ENCODE data around the gene HYI.
A peak's percentile ranks its signal among the peaks of the same experiment; 100 is the strongest.
"Not testable (repeated sequence)": the region's sequence is repeated elsewhere in the genome, so short reads cannot be mapped to it uniquely, and the experiment has no call there.

HYI gene

GRCh38 chr1:43464681-43465504 is 11.2 kb upstream of the HYI start:
- DNase-seq, result no peak

DNA sequence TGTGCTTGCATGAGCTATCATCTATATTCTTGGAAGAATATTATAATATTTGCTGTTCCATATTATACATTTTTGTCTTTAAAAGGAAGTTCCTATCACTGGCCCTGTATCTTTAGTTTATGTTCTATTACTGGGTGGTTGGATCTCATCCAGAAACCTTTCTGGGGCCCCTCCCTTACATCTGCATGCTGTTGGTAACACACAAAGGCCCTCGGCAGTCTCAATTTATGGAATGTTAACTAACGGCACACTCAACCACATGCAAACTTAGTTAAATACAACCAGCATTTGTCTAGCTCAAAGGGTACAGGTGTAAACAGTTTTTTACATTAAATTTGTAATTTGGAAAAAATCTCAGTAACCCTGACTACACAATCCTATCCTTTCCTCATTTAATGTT is 9.7 kb upstream of the HYI start:
- DNase-seq, result no peak

- no peak for DNase-seq
These were observed 7.4 kb upstream of the HYI start for GRCh38 chr1:43460988-43461693.

GRCh38 chr1:43458379-43458778 is 4.6 kb upstream of the HYI start:
- DNase-seq, result not testable (repeated sequence)

GRCh38 chr1:43455213-43455889 is 1.6 kb upstream of the HYI start:
- DNase-seq, result no peak

DNA sequence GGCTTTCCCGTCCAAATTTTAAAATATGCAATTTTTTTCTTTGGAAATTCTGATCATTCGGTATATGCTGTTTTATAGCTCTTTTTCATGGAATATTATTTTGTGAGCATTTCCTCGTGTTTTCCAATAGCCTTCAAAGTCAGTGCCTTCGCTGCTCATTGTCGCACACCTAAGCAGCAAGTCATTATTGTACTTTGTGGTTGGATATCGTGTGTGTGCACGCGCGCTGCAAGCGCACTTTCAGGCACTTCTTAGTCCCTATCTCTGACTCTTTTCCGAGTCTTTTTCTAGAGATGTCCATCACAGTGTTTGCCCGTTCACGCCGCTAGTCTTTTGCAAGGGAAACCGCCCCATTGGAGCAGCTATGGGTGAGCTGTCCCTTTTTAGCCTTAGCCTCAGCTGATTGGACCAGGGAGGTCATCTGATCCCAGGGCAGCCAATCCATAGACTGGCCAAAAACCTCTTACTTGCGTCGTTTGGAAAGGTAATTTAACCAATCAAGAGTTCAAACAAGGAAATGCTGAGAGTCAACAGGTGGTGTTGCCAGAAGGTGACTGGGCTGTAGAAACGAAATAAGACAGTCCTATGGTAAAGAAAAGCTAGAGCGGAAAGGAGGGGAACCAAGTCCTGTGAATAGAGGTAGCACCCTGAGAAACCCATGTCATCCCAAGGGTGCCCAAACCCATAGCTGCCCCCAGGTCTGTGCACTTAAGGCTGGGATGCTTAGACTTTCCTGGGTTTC is 710 bp upstream of the HYI start:
- peak; percentile 78 for DNase-seq

- no peak for DNase-seq
These were observed 816 bp downstream of the HYI start for GRCh38 chr1:43452789-43453441.

DNA sequence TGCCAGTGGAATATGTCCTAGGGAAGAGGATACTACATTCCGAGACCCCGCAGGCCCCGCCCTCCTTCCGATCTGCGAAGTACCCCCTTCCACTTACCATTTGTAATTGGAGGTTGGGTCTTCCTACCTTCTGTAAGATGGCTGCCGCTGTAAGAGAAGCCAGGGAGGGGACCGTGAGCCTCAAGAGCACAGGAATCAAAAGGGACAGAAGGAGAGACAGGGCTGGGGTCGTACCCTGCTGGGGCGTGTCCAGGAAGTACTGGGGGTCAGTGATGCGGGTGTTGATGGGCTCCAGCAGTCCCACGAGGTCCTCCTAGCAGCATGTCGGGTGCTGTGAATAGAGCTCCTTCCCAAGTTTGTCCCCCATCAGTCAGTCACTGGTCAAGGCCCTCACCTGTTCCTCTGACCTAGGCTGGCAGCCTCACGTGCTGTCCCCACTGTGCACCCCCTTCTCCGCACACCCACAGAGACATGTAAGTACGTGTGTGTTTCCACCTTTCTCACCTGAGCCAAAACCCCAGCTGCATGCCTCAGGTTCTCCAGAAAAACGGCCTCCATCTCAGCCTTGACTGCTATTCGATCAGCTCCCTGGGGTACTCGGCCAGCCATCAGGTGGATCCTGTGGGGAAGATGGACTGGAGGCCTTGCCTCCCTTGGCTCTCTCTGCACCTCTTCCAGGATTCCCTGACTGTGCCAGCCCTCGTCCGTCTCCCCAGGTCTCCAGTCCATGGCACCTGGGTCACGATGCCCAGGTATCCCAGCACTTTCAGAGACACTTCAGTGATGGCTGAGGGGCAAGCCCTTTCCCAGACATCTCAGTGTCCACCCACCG is 1.8 kb downstream of the HYI start:
- DNase-seq, result no peak

- no peak for DNase-seq
These were observed 2.6 kb downstream of the HYI start for GRCh38 chr1:43451157-43451591.

DNA sequence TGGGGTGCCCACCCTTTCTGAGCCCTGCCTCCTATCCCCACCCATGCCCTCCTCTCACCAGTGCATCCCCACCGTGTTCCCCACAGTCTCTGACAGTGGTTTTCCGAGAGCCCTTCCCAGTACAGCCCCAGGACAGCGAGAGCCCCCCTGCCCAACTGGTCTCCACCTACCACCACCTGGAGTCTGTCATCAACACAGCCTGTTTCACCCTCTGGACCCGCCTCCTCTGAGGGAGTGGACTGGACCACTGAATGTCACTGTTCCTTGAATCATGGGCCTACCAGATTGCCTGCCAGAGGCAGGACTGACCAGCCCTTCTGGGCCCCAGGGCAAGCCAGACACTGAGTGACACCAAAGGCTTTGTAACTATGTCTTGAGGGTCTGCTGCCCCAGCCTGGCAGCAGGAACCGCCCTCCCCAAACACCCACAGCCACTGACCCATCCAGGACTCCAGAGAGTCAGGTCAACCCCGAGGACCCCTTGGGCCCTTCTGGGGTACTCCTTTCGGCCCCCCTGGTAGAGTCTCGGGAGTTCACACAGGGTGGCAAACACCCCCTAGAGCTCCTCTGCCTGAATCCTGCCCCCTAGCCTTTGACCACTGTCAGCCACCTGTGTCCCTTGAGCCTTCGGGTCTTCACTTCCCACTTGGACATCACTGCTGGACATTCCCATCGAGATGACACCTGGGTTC is 3.3 kb downstream of the HYI start:
- no peak for DNase-seq

GRCh38 chr1:43449708-43450069 is 4.0 kb downstream of the HYI start:
- no peak for DNase-seq

- DNase-seq, result no peak
These were observed 4.6 kb downstream of the HYI start for GRCh38 chr1:43448955-43449707.

GRCh38 chr1:43447891-43448708 is 5.6 kb downstream of the HYI start:
- no peak for DNase-seq

DNA sequence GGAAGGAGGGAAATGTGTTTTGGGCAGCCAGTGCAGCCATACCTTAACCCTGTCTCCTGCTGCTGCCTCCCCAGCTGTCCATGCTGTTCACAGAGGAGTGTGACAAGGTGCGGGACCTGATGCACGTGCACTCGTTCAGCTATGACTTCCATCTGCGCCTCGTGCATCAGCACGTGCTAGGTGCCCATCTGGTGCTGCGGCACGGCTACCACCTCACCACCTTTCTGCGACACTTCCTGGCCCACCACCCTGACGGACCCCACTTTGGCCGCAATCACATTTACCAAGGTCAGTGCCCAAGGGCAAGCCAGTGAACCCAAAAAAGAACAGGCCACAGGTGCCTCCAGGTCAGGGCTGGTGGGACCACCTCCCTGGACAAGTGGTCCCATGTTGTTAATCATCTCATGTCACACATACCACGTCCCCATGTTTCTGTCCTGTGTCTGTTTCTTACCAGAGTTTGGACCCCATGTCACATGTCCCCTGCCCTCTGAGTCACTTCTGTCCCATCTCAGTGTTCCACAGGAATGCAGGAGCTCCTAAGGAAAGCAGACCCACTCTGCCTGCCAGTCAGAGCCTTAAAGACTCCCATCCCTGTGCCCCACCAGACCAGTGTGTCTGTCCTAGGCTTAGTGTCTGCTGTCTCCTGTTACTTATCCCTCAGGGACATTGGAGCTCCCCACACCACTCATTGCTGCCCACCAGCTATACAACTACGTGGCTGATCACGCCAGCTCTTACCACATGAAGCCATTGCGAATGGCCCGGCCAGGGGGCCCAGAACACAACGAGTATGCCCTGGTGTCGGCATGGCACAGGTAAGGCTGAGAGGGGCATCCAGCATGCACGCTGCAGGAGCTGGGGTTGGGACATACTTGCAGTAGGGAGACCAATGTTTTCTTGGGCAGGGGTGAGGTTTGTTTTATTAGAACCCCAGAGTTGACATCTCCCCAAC is 6.6 kb downstream of the HYI start:
- no peak for DNase-seq

GRCh38 chr1:43446388-43446740 is 7.4 kb downstream of the HYI start:
- DNase-seq, result no peak

DNA sequence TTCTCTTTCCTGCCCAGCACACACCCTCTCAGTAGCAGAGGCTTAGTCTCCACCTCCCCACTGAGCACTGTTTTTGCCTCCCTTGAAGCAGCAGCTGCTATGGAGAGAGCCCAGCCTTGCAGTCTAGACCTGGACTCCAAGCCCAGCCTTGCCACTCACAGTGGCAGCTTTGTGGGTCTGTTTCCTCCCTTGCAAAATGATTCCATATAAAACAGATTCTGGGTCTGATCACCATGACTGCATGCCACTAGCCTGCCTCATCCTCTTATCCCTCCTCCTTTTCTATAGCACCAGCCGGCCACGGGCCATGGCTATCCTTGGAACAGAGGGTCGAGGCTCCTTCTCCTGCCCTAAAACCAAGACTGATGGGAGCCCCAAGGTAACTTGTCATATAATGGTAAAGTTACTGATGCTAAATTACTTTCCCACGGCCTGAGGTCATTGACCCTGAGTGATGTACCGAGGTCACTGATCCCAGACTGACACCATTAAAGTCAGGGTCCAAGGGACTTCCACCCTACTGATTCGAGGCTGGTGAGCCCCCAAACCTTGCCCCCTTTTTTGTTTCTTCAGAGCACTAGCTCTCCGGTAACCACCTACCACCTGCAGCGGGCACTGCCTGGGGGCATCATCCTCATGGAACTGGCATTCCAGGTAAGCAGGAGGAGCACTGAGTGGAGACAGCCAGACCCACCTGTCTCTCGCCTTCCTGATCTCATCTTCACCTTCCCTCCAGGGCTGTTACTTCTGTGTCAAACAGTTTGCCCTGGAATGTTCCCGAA is 7.9 kb downstream of the HYI start:
- DNase-seq, result no peak

GRCh38 chr1:43444836-43445235 is 8.9 kb downstream of the HYI start:
- no peak for DNase-seq
